SK-N-SH treated with all-trans-retinoic acid at 6 μM for 48 hours (cell line): ENCODE results near the gene UNG.

ENCODE experiments used
- ATAC-seq: fragments of 200-7000 bp; cut with Tn5 transposase; 3 replicates; pipeline ENCODE4 v1.9.1; 2020; ENCODE audit warnings: mild to moderate bottlenecking, moderate library complexity
- ARNTL ChIP-seq: fragments of 450-650 bp; formaldehyde crosslinking; IDR thresholded peaks from 2 replicates; pipeline ENCODE4 v1.5.0; 2020; ENCODE audit warnings: low read depth, mild to moderate bottlenecking, moderate library complexity, borderline replicate concordance
- CREB5 ChIP-seq: fragments of 250-450 bp; sonication (Bioruptor Pico); IDR thresholded peaks from 2 replicates; pipeline ENCODE4 v1.5.1; 2020; ENCODE audit warnings: low read depth, mild to moderate bottlenecking, moderate library complexity
- CSDC2 ChIP-seq: fragments of 250-450 bp; sonication (Bioruptor Pico); IDR thresholded peaks from 2 replicates; pipeline ENCODE4 v1.5.0; 2020; ENCODE audit warnings: mild to moderate bottlenecking, moderate library complexity
- CSRNP3 ChIP-seq: fragments of 250-450 bp; sonication (Bioruptor Pico); IDR thresholded peaks from 2 replicates; pipeline ENCODE4 v1.5.1; 2021; ENCODE audit warnings: mild to moderate bottlenecking, moderate library complexity
- ESRRG ChIP-seq: fragments of 250-450 bp; sonication (Bioruptor Pico); IDR thresholded peaks from 2 replicates; pipeline ENCODE4 v1.6.1; 2021; ENCODE audit warnings: mild to moderate bottlenecking
- OSR1 ChIP-seq: fragments of 250-450 bp; sonication (Bioruptor Pico); IDR thresholded peaks from 2 replicates; pipeline ENCODE4 v1.8.0; 2022; ENCODE audit warnings: moderate library complexity, mild to moderate bottlenecking, inconsistent platforms
- PATZ1 ChIP-seq: fragments of 250-450 bp; sonication (Bioruptor Pico); IDR thresholded peaks from 2 replicates; pipeline ENCODE4 v1.8.0; 2020; ENCODE audit warnings: mild to moderate bottlenecking, moderate library complexity, borderline replicate concordance
- POU6F1 ChIP-seq: fragments of 250-450 bp; sonication (Bioruptor Pico); IDR thresholded peaks from 2 replicates; pipeline ENCODE4 v1.8.0; 2021; ENCODE audit warnings: low read depth, mild to moderate bottlenecking, moderate library complexity, borderline replicate concordance
- RARB ChIP-seq: fragments of 250-450 bp; sonication (Bioruptor Pico); IDR thresholded peaks from 2 replicates; pipeline ENCODE4 v1.8.0; 2021; ENCODE audit warnings: mild to moderate bottlenecking, moderate library complexity
- TOX ChIP-seq: fragments of 250-450 bp; sonication (Bioruptor Pico); IDR thresholded peaks from 2 replicates; pipeline ENCODE4 v1.8.0; 2021; ENCODE audit warnings: mild to moderate bottlenecking, moderate library complexity, borderline replicate concordance
- TSHZ2 ChIP-seq: fragments of 250-450 bp; sonication (Bioruptor Pico); IDR thresholded peaks from 2 replicates; pipeline ENCODE4 v1.5.0; 2020; ENCODE audit warnings: mild to moderate bottlenecking, moderate library complexity
- ZC3H10 ChIP-seq: fragments of 250-450 bp; sonication (Bioruptor Pico); IDR thresholded peaks from 2 replicates; pipeline ENCODE4 v1.5.1; 2021; ENCODE audit warnings: mild to moderate bottlenecking, moderate library complexity
- ZFP3 ChIP-seq: fragments of 250-450 bp; sonication (Bioruptor Pico); IDR thresholded peaks from 2 replicates; pipeline ENCODE4 v1.5.0; 2020; ENCODE audit warnings: mild to moderate bottlenecking, moderate library complexity
- ZFP30 ChIP-seq: fragments of 450-650 bp; formaldehyde crosslinking; IDR thresholded peaks from 2 replicates; pipeline ENCODE4 v1.5.0; 2022; ENCODE audit warnings: mild to moderate bottlenecking, moderate library complexity
- ZNF565 ChIP-seq: fragments of 450-650 bp; formaldehyde crosslinking; conservative IDR thresholded peaks from 2 replicates; pipeline ENCODE4 v1.5.0; 2020; ENCODE audit warnings: low read depth, mild to moderate bottlenecking, moderate library complexity
- ZNF70 ChIP-seq: fragments of 450-650 bp; formaldehyde crosslinking; IDR thresholded peaks from 2 replicates; pipeline ENCODE4 v1.5.0; 2020; ENCODE audit warnings: mild to moderate bottlenecking, moderate library complexity
- ZNF8 ChIP-seq: fragments of 450-650 bp; formaldehyde crosslinking; IDR thresholded peaks from 2 replicates; pipeline ENCODE4 v1.5.0; 2020; ENCODE audit warnings: mild to moderate bottlenecking, moderate library complexity

UNG gene

GRCh38 chr12:109154451-109155438 is 57.3 kb downstream of the UNG start (continued):
- TF ChIP-seq TSHZ2 (CRISPR knock-in tag), result no peak
- TF ChIP-seq ZNF8 (CRISPR knock-in tag), result no peak
- TF ChIP-seq, all 23 proteins: peak for 0

GRCh38 chr12:109156036-109156435 is 58.6 kb downstream of the UNG start:
- TF ChIP-seq RARB (CRISPR knock-in tag), result no peak
- no peak for TF ChIP-seq CREB5 (CRISPR knock-in tag)
- no peak for TF ChIP-seq CSDC2
- no peak for TF ChIP-seq ZNF70
- TF ChIP-seq ZFP3 (CRISPR knock-in tag), result no peak
- no peak for TF ChIP-seq ZNF8 (CRISPR knock-in tag)
- TF ChIP-seq ARNTL (CRISPR knock-in tag), result no peak
- TF ChIP-seq ZNF565 (CRISPR knock-in tag), result no peak
- TF ChIP-seq ZC3H10 (CRISPR knock-in tag), result no peak
- TF ChIP-seq TOX (CRISPR knock-in tag), result no peak
- no peak for TF ChIP-seq PATZ1 (CRISPR knock-in tag)
- TF ChIP-seq CSRNP3 (CRISPR knock-in tag), result no peak
- no peak for TF ChIP-seq ZFP30 (CRISPR knock-in tag)
- TF ChIP-seq ESRRG (CRISPR knock-in tag), result no peak
- no peak for TF ChIP-seq POU6F1
- no peak for TF ChIP-seq OSR1 (CRISPR knock-in tag)
- TF ChIP-seq TSHZ2 (CRISPR knock-in tag), result no peak
- TF ChIP-seq, all 23 proteins: peak for 0
- ATAC-seq, result no peak
